Ecto neural progenitor cell (in vitro differentiated cells): ENCODE results near the gene C2CD4C.
"Not testable (repeated sequence)": the region's sequence is repeated elsewhere in the genome, so short reads cannot be mapped to it uniquely, and the experiment has no call there.

Experiments used
- DNase-seq: peaks from one replicate; pipeline ENCODE4 v3.0.0-alpha.2; 2018; ENCODE audit warnings: low spot score

C2CD4C gene

DNA sequence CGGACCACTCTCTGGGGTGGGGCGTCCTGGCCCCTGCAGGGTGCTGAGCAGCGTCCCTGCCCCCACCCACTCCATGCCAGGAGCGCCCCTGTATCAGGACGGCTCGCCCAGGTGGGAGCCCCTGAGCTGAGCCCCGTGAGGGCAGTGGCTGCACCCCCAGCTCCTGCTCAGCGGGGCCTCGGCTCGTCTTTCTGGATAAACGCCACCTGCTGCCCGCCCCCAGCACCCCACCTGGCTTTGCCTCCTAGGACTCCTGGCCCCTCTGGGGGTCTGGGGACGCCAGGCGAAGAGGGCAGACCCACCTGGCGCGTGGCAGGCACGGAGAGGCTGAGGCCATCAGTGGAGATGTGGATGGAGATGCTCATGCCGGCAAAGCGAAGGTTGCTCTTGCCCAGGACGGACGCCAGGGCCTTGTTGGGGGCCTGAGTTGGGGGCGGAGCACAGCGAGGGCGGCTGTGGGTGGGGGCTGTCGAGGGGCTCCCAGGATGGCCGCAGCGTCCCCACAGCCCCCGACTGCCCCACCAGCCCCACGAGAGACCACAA is 29.5 kb upstream of the C2CD4C start:
- no peak for DNase-seq

DNA sequence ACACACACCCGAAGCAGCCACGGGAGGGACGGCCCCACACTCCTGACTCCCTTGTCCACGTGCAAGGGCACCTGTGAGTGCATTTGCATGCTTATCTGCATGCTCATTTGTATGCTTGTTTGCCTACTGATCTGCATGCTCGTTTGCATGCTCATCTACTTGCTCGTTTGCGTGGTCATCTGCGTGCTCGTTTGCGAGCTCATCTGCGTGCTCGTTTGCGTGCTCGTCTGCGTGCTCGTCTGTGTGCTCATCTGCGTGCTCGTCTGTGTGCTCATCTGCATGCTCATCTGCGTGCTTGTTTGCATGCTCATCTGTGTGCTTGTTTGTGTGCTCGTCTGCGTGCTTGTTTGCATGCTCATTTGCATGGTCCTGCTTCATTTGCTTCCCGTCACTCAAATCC is 28.1 kb upstream of the C2CD4C start:
- DNase-seq: no peak

DNA sequence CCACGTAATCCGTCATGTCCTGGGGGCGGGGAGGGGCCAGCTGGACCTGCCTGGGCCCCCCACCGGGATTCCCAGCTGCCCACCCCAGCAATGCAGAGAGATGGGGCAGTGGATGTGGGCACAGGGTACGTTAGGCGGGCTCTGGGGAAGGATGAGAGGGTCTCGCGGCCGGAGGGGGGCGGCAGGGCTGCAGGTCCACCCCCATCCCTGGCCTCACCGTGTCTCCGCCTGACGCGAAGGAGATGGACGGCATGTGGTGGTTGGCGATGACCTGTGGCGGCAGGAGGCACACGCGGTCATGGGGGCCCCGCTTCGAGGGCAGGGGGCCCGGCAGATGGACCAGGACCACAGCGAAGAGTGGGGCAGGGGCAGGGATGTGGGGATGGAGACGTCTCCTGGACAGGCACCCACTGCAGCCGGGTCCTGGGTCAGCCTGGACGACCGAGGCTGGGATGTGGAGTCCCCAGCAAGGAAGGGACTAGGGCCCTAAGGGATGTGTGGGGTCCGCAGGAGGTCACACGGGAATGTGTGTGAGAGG is 27.5 kb upstream of the C2CD4C start:
- DNase-seq: no peak

DNA sequence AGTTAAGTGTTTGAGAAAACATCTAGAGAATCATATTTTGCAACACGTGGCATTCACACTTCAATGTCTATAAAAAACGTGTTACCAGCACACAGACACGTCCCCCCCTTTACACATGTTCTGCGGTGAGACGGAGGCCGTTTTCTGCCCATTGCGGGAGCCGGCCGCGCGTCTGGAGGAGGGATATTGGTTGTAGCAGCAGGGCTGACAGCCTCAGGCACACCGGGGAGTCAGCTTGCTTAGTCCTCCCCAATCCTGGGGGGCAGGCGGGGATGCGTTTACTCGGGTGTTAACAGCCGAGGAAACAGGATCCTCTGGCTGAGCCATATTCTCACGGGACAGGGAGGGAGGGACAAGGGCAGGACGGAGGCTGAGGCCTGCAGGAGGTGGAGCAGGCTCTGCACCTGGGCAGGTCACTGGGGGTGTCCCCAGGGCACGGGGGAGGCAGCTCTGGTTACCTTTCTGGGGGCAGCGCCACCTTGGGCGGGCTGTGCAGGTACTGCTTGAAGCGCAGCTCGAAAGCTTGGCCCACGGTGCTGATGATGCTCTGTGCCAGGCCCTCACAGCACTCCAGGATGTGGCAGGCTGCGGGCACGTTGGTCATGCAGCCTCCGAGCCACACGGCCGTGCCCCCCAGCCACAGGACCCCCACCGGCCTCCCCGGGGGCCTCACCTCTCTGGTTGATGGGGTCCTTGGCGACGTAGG is 26.9 kb upstream of the C2CD4C start:
- no peak for DNase-seq

DNA sequence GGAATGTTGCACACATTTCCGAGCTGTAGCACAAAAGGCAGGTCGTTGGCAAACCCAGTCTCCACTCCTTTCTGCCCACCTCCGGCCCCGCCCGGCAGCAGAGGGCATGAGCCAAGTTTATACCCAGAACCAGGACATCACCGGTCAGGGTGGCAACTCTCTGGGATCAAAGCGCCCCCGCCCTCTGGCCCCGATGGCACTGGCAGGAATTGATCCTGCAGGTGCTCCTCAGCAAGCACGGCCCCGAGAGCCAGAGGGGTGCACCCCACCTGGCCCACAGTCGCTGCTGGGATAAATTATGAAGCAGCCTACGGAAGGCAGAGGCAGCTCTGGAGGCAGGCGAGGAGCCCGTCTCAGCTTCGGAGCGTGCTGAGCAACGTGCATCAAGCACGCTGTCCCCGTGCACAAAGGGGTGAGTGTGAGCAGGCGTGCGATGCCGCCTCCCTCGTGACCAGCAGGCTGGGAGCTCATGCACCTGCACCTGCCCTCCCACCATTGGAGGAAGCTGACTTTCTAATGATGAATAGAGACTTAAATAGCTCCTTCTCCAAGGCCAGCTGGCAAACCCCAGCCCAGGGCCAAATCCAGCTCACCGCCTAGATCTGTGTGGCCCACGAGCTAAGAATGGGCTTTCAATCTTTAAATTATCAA is 26.2 kb upstream of the C2CD4C start:
- DNase-seq: no peak

DNA sequence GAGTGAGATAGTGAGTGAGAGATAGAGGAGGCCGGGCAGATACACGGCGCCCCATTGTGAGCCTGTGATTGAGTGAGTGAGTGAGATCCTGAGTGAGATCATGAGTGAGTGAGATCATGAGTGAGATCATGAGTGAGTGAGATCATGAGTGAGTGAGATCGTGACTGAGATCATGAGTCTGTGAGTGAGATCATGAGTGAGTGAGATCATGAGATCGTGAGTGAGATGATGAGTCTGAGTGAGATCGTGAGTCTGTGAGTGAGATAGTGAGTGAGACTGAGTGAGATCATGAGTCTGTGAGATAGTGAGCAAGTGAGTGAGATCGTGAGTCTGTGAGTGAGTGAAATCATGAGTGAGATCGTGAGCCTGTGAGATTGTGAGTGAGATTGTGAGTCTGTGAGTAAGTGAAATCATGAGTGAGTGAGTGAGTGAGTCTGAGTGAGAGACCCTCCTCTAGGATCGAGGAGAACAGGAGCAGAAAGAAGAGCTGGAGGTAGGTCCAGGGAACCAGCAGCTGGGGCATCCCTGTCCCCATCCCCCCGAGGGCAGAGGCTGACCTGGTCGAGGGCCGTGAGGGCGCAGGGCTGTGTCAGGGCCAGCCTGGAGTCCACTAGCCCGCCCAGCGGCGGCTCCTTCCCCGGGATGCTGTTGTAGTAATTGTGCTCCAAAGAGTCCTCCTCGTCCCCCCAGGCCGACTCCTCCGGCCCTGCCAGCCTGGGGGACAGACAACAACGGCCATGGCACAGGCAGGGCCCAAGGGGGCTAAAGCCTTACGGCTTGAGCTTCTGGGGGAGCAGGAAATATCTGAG is 25.4 kb upstream of the C2CD4C start:
- DNase-seq: no peak

DNA sequence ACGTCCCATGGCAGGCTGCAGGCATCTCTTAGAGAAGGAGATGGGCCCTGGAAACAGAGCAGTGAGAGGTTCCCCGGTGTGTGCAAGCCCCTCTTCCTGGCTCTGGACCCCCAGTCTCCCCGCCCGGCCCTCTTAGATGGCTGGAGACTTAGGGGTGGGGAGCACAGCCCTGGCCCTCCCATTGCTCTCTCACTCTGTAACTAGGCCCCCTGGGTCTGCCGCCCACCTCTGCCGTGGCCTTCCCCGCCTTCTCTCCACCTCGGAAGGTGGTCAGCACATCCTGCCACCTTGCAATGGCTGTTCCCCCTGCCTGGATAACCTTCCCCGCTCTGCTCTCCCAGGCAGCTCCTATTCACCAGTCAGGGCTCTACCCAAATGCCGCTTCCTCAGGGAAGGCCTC is 21.8 kb upstream of the C2CD4C start:
- no peak for DNase-seq

DNA sequence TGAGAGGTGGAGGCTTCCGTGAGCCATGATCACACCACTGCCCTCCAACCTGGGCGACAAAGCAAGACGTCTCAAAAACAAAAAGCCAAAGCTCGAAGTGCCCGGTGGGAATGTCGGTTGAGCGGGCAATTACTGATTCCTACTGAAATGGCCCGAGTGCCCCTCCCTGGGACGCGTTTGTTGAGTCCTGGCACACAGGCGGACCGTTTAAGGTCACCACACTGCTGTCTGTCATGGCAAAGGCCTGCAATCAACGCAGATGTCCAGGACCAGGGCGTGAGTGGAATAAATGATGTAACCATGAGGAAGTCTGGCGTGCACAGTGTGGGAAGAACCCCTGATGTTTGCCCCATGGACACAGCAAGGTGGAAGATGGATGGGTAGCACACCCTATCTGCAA is 19.2 kb upstream of the C2CD4C start:
- no peak for DNase-seq

DNA sequence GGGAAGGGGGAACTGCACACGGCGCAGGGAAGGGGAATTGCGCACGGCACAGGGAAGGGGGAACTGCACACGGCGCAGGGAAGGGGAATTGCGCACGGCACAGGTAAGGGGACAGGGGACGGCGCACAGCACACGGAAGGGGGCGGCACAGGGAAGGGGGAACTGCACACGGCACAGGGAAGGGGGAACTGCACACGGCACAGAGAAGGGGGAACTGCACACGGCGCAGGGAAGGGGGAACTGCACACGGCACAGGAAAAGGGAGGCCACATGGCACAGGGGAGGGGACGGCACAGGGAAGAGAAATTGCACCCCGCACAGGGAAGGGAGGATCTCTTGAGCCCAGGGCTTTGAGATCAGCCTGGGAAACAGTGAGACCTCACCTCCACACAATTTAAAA is 18.7 kb upstream of the C2CD4C start:
- not testable (repeated sequence) for DNase-seq

DNA sequence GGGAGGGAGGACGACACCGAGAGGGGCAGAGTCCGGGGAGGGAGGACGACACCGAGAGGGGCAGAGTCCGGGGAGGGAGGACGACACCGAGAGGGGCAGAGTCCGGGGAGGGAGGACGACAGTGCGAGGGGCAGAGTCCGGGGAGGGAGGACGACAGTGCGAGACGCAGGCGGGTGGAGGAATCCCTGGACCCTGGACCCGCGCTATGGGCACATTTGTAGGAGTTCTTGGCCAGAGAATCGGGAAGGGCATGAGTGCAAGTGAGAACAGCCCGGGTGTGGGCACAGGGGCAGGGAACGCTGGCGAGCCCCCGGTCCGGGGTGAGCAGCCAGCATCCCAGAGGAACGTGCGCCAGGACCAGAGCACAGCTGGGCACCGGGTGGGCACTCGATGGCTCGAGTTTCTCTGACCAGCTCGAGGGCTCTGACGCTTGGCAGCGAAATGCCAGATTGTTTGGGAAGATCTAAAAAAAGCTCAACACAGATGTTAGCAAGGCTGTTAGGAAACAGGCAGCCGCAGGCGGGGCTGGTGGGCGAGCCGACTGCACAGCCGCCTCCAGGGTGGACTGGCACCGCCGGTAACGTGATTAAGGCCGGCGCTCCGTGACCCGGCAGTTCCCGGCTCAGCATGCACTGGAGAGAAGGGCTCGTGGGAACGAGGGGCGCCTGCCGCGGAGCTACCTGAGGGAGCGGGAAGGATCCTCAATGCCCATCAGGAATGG is 17.9 kb upstream of the C2CD4C start:
- DNase-seq: no peak

DNA sequence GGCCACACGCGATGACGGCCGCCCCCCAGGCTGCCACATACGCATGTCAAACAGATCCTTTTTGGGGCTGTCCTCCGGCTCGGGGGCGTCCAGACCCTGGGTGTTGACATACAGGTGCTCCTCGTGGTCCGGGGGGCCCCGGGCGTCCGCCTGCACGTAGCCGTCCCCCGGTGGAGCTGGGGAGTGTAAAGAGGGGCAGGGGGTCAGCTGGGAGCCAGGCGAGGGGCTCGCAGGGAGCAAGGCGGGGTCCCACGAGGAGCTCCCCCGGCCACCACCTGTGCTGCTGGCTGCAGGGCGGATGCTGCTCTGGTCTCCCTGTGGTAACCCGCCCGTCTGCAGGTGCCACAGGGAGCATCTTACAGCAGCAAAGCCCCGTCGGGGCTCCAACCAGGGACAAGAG is 16.1 kb upstream of the C2CD4C start:
- no peak for DNase-seq

DNA sequence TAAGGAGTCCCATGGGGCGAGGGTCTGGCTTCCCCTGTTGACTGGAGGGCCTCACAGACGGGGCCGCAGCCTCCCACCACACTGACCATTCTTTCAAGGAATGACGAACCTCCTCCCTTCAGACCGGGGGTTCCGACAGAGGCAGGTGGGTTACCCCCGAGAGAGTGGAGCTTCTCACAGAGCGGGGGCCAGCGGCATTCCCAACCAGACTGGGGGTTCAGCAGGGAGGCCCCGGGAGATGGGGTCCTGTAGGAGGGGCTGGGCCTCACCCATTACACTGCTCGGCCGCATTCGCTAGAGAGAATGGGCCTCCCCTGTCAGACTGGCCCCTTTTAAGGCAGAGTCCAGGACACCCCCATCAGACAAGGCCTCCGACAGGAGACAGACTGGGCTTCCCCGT is 15.6 kb upstream of the C2CD4C start:
- DNase-seq: no peak

DNA sequence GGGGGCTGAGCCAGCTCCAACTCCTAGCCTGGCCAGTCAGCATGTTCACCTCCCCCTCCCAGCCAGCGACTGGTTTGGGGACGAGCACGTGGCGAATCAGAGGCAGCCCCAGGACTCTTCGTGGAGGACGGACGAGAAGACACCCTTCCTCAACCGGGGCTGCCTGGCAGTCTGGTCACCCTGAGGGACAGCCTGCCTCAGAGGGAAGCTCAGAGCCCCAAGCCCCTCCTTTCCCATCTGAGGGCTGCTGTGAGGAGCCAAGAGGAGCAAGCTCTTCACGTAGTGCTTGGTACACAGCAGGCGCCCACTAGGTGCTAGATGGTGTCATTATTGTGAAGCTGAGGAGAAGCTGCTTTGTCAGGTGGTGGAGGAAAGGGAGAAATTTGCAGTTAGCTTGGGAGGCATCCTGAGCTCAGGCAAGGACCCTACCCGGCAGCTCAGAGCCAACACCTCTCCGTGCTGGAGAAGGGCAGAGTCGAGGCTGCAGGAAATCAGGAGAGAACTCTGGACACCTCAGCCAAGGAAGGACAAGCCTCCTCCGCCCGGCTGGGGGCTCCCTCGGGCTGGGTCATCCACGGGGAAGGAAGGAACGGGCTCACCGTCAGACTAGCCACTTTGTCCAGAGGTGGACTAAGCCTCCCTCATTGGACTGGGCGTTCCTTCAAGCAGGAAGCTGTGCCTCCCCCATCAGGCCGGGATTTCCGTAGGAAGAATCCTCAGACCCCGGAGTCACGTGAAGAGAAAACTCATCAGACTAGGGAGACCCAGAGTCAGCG is 14.9 kb upstream of the C2CD4C start:
- no peak for DNase-seq

DNA sequence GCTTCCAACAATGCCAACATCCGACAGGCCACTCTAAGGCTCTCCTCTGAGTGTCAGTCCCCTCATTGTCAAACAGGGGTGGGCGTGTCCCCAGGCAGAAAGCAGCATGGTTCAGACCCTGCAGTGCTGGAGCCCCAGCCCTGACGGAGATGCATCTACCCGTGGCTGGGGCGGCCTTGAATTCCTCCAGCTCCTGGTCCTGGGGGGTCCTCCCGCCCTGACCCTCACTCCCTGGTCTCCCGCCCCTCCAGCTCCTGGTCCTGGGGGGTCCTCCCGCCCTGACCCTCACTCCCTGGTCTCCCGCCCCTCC is 13.9 kb upstream of the C2CD4C start:
- DNase-seq: not testable (repeated sequence)

DNA sequence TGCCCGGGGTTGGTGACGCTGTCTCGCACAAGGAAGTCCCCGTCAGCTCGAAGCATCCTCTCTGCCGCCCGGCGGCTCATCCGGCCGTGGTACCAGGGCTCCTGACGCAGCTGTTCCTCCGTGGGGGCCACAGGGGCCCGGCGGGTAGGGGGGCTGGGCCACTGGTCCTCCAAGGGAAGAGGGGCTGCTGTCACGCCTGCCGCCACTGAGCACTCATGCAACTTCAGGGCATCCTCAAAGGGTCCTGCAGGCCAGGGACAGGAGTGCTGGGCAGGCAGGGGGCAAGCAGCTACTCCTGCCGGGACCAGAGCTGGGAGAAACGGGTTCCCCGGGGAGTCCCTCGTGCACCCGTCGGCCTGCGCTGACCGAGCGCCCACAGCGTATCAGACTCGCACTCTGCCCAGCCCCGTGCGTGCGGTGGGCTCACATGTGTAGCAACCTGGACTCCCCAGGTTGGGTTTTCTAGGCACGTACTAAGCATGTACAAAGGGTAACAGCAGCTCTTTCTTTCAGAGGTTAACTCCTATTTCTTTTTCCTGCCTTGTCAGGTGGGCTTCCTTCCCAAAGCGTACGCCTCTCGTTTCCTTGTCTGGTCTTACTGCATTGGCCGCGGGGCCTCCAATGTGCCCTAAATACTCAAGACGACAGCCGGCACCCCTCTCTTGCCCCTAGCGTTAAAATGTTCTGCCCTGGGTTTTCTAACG is 13.4 kb upstream of the C2CD4C start:
- DNase-seq: no peak

DNA sequence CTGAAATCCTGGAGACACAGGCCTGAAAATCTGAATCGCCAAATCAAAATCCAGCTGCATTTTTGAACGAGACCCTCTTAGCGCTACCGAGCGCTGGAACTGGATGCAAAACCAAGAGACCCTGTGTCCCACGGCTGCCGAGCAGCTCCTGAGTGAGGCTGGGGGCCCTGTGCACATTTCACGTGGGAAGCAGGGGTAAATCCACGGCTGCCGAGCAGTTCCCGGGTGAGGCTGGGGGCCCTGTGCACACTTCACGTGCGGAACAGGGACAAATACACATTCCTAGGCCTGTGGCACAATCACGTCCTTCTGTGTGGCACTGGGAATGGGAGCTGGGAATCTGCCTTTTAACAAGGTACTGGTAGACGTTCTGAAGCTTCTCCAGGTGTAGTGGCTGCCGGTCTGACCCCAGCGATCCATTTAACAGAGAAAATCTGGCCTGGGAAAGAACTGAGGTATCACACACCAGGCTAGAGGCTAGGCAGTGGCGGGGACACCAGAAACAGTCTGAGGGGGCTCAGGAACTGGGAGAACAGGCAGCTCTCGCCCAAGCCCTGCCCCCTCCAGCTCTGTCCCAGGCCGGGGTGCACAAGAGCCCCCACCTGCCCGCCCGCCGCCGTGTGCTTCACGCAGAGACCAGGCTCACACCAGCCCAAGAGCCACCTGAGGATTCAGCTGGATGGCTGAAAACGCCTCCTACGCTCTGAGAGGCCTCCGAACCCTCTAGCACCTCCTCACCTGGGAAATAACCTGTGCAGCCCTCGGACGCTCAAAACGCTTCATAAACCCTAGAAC is 11.0 kb upstream of the C2CD4C start:
- no peak for DNase-seq

DNA sequence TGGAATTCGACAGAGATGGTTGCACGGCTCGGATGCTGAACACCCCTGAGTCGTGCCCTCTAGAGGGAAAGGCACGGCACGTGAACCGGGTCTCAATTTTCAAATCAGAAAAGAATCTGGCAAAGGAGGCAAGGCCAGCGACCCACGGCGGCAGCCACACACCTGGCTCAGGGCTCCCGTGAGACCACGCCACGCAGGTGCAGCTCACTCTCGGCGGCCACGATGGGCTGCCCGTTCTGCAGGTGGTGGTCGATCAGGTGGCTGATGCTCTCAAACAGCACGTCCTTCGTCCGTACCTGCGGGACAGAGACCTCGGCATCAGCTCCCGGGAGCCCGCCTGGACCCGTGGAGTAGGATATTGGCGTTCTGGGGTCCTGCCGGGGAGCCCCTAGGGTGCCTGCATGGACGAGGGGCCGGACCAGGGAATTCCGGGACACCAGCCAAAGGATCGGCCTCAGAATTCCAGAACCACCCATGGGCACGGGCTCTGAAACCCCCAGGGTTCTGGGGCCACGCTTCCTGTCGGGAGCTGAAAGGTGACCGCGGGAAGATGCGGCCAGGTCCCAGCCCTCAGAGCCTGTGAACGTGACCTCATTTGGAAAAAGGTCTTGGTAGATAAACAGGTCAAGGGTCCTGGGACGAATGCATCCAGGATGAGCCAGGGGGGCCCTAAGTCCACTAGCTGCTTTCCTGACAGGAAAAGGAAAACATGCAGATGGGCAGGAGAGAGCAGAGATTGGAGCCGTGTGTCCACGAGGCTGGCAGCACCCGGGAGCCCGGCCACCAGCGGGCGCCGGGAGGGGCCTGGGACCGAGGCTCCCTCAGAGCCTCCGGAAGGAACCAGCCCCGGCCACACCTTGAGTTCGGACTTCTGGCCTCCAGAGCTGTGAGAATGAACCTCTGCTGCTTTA is 10.1 kb upstream of the C2CD4C start:
- DNase-seq: no peak

DNA sequence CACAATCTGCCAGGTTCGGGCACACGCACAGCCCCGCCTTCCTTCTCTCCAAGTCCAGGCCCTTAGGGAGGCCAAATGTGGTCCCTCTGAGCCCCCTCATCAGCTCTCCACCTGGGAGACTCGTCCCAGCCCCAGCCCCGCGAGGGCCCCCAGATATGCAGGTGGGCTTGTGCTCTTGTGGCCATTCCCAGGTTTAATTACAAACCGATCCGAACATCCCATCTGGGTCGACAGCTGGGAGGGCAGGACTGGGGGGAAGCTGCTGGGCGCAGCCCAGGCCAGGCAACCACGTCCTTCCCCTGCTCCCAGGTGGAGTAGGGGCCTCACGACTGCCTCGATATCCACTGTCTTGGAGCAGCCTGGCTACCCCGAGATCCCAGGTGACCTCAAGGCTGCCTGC is 7.5 kb upstream of the C2CD4C start:
- no peak for DNase-seq

DNA sequence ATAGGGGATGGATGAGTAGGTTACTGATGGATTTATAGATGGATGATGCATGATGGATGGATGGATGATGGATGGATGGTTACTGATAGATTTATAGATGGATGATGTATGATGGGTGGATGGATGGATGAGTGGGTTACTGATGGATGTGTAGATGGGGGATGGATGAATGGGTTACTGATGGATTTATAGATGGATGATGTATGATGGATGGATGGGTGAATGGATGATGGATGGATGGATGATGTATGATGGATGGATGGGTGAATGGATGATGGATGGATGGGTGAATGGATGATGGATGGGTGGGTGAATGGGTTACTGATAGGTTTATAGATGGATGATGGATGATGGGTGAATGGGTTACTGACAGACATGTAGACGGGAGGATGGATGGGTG is 6.3 kb upstream of the C2CD4C start:
- no peak for DNase-seq
